Right kidney (tissue), 1 donor: ENCODE measurements around the gene PAQR7.
"Not testable (repeated sequence)": the region's sequence is repeated elsewhere in the genome, so short reads cannot be mapped to it uniquely, and the experiment has no call there.

Source experiments
- DNase-seq: peaks from one replicate; pipeline ENCODE4 v3.0.0-alpha.2; 2016

The PAQR7 gene

DNA sequence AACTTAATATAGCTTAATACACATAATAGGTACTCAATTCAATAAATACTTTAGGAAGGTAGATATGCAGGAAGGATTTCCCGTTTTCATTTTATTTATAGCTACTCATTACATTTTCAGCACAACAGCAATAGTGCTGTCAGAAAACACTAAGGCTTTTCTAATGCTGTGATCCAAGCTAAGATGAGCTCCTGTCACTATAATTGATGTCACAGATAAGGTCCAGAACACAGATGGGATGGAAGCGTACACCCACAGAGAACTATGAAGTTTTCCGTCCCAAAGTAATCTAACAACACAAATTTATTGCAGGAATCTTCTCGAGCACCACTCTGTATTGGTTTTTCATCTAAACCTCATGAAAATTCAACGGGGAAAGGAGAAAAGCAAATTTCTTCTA, 29.8 kb downstream of the PAQR7 start:
- no peak for DNase-seq

- no peak for DNase-seq
Observed at GRCh38 chr1:25844536-25845337, 30.8 kb downstream of the PAQR7 start.

DNA sequence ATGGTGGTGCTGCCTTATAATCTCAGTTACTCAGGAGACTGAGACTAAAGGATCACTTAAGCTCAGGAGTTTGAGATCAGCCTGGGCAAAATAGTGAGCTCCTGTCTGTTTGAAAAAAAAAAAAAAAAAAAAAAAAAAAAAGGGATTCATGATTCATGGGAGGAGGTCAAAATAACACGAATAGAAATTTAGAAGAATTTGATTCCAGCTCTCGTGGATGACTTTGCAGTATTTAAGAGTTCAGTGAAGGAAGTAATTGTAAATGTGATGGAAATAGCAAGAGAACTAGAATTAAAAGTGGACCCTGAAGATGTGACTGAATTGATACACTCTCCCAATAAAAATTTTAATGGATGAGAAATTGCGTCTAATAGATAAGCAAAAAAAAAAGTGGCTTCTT, 32.0 kb downstream of the PAQR7 start:
- DNase-seq: no peak

- DNase-seq: not testable (repeated sequence)
Observed at GRCh38 chr1:25839808-25840207, 35.7 kb downstream of the PAQR7 start.

DNA sequence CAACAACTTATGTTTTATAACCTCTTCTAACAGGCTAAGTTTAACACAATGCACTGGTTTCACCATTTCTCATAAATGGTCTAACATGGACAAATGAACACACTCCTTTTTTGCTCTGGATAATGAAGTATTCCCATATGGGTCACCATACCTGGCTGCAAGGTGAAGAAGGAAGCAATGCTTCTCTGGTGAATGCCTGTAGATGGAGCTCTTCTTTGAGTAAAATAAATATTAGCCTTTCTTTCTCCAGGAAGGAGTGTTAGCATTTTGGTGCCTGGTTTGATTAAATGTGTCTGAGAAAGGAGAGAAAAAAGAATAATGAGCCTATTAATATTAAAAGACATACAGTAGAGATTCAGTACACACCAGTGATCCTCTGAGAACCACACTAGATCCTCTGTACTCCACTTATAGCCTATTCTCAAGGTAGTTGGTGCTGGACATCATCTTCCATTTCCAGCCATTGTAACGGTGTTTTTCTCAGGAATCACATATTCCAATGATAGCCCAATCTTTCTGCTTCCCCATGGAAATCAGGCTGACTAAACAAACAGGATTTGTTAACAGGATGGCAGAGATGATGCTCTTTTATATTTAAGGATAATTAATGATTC, 38.1 kb downstream of the PAQR7 start:
- DNase-seq: no peak

GRCh38 chr1:25836695-25837094, 38.8 kb downstream of the PAQR7 start:
- no peak for DNase-seq

DNA sequence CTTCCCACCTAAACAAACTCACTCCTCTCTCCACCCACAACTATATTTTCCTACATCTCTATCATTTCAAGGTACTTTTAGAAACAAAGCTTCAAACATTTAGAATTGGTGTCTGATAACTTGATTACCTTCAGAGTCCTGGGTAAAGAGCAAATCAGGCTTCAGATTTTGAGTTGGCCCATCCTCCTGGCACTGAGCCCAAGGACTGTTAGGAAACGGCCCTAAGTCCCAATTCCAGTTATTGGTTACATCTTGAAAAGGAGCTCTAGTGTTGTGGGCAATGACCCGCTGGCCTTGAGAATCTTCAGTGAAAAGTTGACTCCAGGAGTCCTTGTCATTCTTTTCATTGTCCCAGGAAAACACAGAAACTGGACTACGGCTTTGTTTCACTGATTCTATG, 40.6 kb downstream of the PAQR7 start:
- DNase-seq: no peak

GRCh38 chr1:25833158-25833557, 42.4 kb downstream of the PAQR7 start:
- no peak for DNase-seq

GRCh38 chr1:25832336-25833037, 43.0 kb downstream of the PAQR7 start:
- no peak for DNase-seq

DNA sequence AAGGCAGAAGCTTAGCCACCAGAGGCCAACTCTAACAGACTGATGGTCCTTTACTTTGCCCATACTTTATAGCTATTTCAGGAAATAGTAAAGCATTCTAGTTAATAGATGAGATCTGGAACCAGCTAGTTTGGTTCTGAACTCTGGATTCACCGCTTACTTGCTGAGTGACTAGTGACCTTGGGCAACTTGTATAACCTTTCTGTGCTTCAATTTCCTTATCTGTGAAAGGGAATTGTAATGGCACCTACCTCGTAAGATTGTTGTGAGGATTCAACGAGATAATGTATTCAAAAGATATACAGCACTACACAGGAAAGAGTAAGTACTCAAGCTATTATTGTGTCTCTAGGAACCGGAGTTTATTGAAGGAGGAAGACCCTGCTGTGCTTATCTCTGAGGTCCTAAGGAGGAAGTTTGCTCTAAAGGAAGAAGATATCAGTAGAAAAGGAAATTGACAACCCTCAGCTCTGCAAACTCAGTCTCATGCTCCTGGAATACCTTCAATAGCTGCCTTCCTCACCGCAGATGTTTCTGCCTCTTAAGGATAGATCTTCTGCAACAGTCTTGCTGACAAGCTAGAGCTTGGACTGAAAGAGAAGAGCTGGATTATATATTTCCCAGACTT, 43.8 kb downstream of the PAQR7 start:
- DNase-seq: no peak

GRCh38 chr1:25829046-25829445, 46.5 kb downstream of the PAQR7 start:
- no peak for DNase-seq

GRCh38 chr1:25828491-25828890, 47.0 kb downstream of the PAQR7 start:
- no peak for DNase-seq

DNA sequence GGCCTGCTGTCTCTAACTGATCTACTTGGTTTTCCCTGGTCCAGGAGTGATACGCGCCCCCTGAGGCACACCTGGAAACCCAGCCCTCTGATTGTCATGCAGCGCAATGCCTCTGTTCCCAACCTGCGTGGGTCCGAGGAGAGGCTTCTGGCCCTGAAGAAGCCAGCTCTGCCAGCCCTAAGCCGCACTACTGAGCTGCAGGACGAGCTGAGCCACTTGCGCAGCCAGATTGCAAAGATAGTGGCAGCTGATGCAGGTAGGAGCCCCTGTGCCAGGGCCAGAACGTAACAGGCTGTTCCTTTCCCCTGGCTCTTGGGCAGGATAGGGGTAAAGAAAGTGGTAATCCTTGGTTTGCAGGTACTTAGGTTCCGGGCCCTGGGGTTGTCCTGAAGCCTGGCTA, 48.9 kb downstream of the PAQR7 start:
- no peak for DNase-seq

DNA sequence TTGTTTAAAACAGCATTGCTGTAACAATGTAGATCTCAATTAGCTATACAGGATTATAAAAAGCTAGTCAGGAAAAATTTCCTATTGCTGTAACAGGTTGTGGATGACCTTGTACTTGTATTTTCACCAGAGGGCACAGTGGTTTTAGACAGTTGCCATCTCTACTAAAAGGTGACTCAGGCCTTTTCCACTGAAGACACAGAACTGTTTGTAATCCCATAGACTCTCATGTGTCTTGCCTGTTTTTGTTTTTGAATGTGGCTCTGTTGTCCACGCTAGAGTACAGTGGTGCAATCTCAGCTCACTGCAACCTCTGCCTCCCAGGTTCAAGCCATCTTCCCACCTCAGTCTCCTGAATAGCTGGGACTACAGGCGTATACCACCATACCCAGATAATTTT, 49.9 kb downstream of the PAQR7 start:
- no peak for DNase-seq

- no peak for DNase-seq
Observed at GRCh38 chr1:25821630-25822091, 53.8 kb downstream of the PAQR7 start.

DNA sequence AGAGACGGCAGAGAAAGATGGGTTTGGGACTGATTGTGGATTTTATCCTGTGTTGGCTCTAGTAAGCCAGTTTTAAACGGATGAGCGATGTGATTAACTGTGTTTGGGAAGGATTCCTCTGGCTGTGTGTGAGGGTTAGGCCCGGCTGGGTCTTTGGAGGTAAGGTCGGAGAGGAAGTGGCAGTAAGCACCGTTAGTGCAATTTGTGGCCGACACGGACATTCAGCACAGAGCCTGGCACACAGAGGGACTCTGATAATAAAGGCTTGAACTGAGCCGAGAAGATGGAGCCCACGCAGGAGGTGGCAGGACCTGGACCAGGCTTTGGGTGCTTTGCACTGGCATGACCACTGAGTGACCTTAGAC, 54.4 kb downstream of the PAQR7 start:
- DNase-seq: no peak

DNA sequence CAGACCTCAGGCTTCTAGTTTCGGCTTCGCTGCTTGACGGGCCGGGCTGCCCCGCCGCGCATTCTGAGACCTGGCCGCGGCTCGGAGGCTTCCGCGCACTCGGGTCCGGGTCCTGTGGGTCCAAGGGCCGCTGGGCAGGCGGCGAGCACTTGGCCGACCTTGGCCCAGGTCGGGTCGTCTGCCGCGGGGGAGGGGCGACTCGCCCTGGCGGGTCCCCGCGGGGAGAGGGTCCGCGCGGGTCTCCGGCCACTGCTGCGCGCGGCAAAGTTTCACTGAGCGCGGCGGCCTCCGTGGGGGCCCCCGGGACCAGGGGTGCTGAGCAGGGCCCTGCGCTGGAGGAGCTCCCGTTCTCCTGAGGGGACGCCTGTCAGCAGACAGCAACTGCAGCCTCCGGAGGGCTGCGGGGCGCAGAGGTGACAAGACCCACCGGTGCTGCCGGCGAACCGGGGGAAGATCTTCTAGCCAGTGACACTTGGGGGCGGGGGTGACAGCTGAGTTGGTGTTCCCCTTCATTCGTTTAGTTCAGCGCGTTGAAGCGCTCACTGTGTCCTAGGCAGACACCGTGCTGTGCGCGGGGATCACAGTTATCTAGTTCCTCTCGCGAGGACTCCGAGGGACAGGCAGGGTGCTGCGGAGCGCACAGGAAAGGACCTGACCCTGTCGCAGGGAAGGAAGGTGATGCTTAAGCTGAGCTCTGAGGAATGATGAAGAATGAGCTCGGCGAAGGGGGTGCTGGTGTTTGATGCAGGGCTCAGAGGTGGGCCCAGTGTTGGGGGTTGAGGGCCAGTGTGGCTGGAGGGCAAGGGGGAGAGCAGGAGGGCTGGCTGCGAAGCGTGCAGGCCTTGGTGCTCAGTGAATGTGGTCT, 55.0 kb downstream of the PAQR7 start:
- DNase-seq: no peak

DNA sequence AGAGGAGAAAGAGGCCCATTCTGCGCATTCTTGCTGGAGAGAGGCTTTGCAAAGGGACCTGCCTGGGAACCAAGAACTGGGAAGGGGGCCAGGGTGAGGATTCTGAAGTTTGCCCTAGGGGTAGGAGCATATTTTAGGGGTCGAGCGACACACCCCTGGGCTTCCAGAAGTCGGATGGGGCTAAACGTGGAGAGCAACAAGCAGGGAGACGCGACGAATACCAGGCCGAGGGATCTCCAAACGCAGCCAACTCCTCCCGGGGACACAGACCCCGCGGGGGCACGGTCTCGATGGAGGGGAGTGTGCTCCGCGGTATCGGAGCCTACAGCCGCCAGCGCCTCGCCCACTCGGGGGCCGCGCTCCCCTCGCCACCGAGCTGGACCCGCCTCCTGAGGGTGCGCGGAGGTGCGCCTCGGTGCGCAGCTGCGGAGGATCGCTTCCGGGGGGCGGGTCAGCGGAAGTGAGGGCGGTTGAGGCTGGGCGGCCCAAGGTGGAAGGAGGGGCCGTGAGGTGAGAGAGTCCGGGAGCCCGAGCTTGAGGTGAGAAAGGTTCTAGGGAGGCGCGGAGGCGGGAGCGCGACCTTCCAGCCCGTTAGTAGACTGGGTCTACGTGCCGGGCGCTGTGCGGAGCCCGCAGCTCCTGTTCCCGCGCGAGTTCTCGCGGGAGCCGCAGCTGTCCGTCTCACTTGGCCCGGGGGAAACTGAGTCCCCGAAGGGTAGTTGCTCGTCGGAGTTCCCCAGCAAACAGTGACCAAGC, 55.8 kb downstream of the PAQR7 start, which contains the start of gene MTFR1L:
TSS of gene MTFR1L (plus strand) at position 464 of the 756 bp plus-strand sequence. CDS start 3,151 bp downstream, outside the sequence.
- peak; percentile 96 for DNase-seq

DNA sequence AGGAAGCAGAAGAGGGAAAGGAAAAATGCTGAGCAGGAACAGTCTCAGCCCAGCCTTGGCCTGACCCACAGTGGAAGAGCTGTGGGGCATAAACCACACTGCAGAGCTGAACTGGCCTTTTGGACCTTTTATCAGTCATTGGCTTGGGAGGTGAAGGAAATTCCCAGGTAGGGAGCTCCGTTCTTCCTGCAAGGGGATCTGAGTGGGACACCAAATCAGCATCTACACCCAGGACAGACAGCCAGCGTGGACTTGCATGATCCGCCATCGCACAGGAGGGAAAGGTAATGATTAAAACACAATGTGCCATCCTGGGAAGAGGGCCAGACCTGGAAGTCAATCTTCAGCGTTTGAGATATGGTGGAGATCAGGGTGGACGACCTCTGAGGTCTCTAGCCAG, 56.9 kb downstream of the PAQR7 start:
- DNase-seq: no peak

- no peak for DNase-seq
Observed at GRCh38 chr1:25817840-25818501, 57.5 kb downstream of the PAQR7 start.
